ENCODE data around the gene POU5F1.

DNA sequence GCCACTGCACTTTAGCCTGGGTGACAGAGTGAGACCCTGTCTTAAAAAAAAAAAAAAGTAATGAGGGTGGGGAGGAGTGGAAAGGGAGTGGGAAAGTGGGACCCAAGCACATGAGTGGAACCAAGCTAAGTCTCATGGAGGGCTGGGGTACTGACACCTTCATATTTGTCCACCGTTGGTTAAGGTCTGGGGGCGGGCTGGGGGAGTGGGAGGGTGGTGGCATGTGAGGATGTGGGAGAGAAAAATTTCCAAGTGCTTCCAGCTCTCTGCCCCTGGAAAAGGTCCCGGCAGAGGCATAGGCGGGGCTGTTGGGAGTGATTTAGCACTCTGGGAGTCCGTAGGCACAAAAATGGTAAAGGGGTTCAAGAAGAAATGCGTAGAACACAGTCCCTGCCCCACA lies 37.7 kb downstream of the POU5F1 start:
- TF ChIP-seq POLR2A (IDR thresholded peaks at IDR 0.05) (no peak), POLR2AphosphoS5 (IDR thresholded peaks at IDR 0.05; ENCODE audit: insufficient read depth in 1 of 2, low read depth in 1 of 2) (no peak)
- TF ChIP-seq, protein P1, sequence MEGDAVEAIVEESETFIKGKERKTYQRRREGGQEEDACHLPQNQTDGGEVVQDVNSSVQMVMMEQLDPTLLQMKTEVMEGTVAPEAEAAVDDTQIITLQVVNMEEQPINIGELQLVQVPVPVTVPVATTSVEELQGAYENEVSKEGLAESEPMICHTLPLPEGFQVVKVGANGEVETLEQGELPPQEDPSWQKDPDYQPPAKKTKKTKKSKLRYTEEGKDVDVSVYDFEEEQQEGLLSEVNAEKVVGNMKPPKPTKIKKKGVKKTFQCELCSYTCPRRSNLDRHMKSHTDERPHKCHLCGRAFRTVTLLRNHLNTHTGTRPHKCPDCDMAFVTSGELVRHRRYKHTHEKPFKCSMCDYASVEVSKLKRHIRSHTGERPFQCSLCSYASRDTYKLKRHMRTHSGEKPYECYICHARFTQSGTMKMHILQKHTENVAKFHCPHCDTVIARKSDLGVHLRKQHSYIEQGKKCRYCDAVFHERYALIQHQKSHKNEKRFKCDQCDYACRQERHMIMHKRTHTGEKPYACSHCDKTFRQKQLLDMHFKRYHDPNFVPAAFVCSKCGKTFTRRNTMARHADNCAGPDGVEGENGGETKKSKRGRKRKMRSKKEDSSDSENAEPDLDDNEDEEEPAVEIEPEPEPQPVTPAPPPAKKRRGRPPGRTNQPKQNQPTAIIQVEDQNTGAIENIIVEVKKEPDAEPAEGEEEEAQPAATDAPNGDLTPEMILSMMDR (IDR thresholded peaks at IDR 0.05): no peak
